LNCaP clone FGC (cell line): ENCODE measurements around the gene OPTN.

ENCODE experiments used
- DNase-seq: peaks from one replicate; pipeline ENCODE4 v3.0.0-alpha.2; 2011; ENCODE audit warnings: low read depth
- H3K4me3 ChIP-seq: 2 replicates; pipeline ENCODE4 v1.5.1; 2011; ENCODE audit warnings: mild to moderate bottlenecking, low read depth, low read length, control low read depth
- CTCF ChIP-seq: IDR thresholded peaks from 2 replicates; pipeline ENCODE4 v1.5.1; 2012; ENCODE audit warnings: mild to moderate bottlenecking; ENCODE audit not compliant: control insufficient read depth, insufficient read depth; ENCODE audit errors: extremely low read depth

The OPTN gene

GRCh38 chr10:13102002-13102794, 2.2 kb downstream of the OPTN start:
- no peak overlapping the region for H3K4me3 ChIP-seq
- DNase-seq: no peak
- TF ChIP-seq CTCF: no peak

- no peak for DNase-seq
Measured at GRCh38 chr10:13103554-13103953, 3.6 kb downstream of the OPTN start.

GRCh38 chr10:13104697-13105096, 4.7 kb downstream of the OPTN start:
- no peak overlapping the region for H3K4me3 ChIP-seq
- TF ChIP-seq CTCF: no peak
- DNase-seq: no peak

More at GRCh38 chr10:13103554-13103953, 3.6 kb downstream of the OPTN start:
- H3K4me3 ChIP-seq: no peak overlapping the region
- TF ChIP-seq CTCF: no peak

GRCh38 chr10:13105184-13105583, 5.2 kb downstream of the OPTN start:
- H3K4me3 ChIP-seq: no peak overlapping the region
- TF ChIP-seq CTCF: no peak
- no peak for DNase-seq

- no peak overlapping the region for H3K4me3 ChIP-seq
- no peak for TF ChIP-seq CTCF
- no peak for DNase-seq
Measured at GRCh38 chr10:13106387-13107045, 6.6 kb downstream of the OPTN start.

GRCh38 chr10:13110908-13111307, 10.9 kb downstream of the OPTN start:
- TF ChIP-seq CTCF: no peak
- no peak for DNase-seq
- no peak overlapping the region for H3K4me3 ChIP-seq
